Stimulated activated CD4-positive, alpha-beta T cell treated with anti-CD3 and anti-CD28 coated beads, TNF-alpha, amount 100 ng/mL, for 4 hours (primary cell): ENCODE data around the gene KRTAP5-10.
"Not testable (repeated sequence)": the region's sequence is repeated elsewhere in the genome, so short reads cannot be mapped to it uniquely, and the experiment has no call there.

Experiments
- DNase-seq, 3 experiments: peaks; one replicate each; pipeline ENCODE4 v3.0.0-alpha.2; 2020; ENCODE audit warnings: low read depth in 3 of 3

The KRTAP5-10 gene

GRCh38 chr11:71611218-71611910 lies 46.0 kb downstream of the KRTAP5-10 start:
- not testable (repeated sequence) for DNase-seq

GRCh38 chr11:71613931-71614330 lies 48.6 kb downstream of the KRTAP5-10 start:
- DNase-seq, result not testable (repeated sequence)

DNA sequence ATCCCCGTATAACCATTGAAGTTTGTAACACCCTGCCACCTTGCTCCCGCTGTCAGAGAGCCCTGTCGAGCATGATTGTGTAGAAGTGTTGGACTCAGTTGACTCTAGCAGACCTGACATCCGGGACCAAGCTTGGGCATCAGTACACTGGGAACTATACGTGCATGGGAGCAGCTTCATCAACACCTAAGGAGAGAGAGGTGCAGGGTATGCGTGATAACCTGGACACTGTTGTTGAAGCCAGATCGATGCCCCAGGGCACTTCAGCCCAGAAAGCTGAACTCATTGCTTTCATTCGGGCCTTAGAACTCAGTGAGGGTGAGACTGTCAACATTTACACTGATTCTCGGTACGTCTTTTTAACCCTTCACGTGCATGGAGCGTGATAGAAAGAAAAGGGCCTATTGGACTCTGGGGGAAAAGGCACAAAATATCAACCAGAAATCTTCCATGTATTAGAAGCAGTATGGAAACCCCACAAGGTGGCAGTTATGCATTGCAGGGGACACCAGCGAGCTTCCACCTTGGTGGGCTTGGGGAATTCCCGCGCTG lies 49.1 kb downstream of the KRTAP5-10 start:
- not testable (repeated sequence) for DNase-seq

- not testable (repeated sequence) for DNase-seq
These were observed 49.6 kb downstream of the KRTAP5-10 start for GRCh38 chr11:71615003-71615402.
